COR-L47 (cell line): ENCODE results near the gene CMSS1.
"Not testable (repeated sequence)": the region's sequence is repeated elsewhere in the genome, so short reads cannot be mapped to it uniquely, and the experiment has no call there.

Experiments used
- DNase-seq: peaks from one replicate; lab custom pipeline; 2025; lab: John Stamatoyannopoulos, UW

Gene CMSS1

GRCh38 chr3:99818818-99819217, 1.2 kb downstream of the CMSS1 start:
- DNase-seq, result no peak

GRCh38 chr3:99823723-99824711, 6.4 kb downstream of the CMSS1 start:
- no peak for DNase-seq

- no peak for DNase-seq
These were observed 7.5 kb downstream of the CMSS1 start for GRCh38 chr3:99825004-99825640.

- no peak for DNase-seq
These were observed 12.2 kb downstream of the CMSS1 start for GRCh38 chr3:99829844-99830243.

GRCh38 chr3:99833617-99834205, 16.0 kb downstream of the CMSS1 start:
- DNase-seq, result peak; percentile 7

- DNase-seq, result no peak
These were observed 16.7 kb downstream of the CMSS1 start for GRCh38 chr3:99834211-99834957.

- no peak for DNase-seq
These were observed 19.0 kb downstream of the CMSS1 start for GRCh38 chr3:99836681-99837080.

GRCh38 chr3:99837715-99838114, 20.1 kb downstream of the CMSS1 start:
- no peak for DNase-seq

- DNase-seq, result no peak
These were observed 21.1 kb downstream of the CMSS1 start for GRCh38 chr3:99838755-99839154.

- no peak for DNase-seq
These were observed 22.0 kb downstream of the CMSS1 start for GRCh38 chr3:99839613-99840012.

GRCh38 chr3:99841949-99842348, 24.3 kb downstream of the CMSS1 start:
- not testable (repeated sequence) for DNase-seq

GRCh38 chr3:99842826-99843589, 25.3 kb downstream of the CMSS1 start:
- peak; percentile 46 for DNase-seq

- DNase-seq, result peak; percentile 27
These were observed 26.1 kb downstream of the CMSS1 start for GRCh38 chr3:99843590-99844258.

- DNase-seq, result no peak
These were observed 27.7 kb downstream of the CMSS1 start for GRCh38 chr3:99845331-99845730.

- no peak for DNase-seq
These were observed 28.3 kb downstream of the CMSS1 start for GRCh38 chr3:99845999-99846398.

- DNase-seq, result peak; percentile 24
These were observed 29.0 kb downstream of the CMSS1 start for GRCh38 chr3:99846477-99847160.

- no peak for DNase-seq
These were observed 30.8 kb downstream of the CMSS1 start for GRCh38 chr3:99848433-99848832.

GRCh38 chr3:99850608-99851007, 32.9 kb downstream of the CMSS1 start:
- no peak for DNase-seq

- no peak for DNase-seq
These were observed 34.3 kb downstream of the CMSS1 start for GRCh38 chr3:99851955-99852354.

- DNase-seq, result no peak
These were observed 35.2 kb downstream of the CMSS1 start for GRCh38 chr3:99852851-99853250.
